ENCODE measurements around the gene WDR20.
"Not testable (repeated sequence)": the region's sequence is repeated elsewhere in the genome, so short reads cannot be mapped to it uniquely, and the experiment has no call there.

WDR20 gene

DNA sequence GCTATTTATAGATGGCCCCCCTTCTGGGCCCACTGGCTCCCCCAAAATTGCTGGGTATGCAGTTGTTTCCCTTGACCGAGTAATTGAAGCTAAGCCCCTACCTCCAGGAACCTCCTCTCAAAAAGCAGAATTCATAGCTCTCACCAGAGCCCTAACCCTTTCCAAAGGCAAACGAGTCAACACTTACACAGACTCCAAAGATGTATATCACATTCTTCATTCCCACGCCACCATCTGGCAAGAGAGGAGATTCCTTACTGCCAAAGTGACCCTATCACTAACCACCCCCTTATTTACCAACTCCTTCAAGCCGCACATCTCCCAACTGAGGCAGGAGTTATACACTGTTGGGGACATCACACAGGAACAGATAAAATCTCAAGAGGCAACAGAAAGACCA is 98.4 kb downstream of the WDR20 start:
- Histone ChIP-seq H3K4me3 (replicated peaks; ENCODE audit: low read depth, low read length) (no peak overlapping the region), H3K27me3 (replicated peaks; ENCODE audit: control insufficient read depth, insufficient read depth, low read length) (peaks cover 1% of the 10 kb centered on the region; the same call in 1 of the 2 replicates), H3K36me3 (ENCODE audit: control insufficient read depth, insufficient read depth, low read length) (no peaks in the 10 kb centered on the region)
- no peak for DNase-seq (ENCODE audit: extremely low read depth, insufficient read length)
- TF ChIP-seq, protein P1, sequence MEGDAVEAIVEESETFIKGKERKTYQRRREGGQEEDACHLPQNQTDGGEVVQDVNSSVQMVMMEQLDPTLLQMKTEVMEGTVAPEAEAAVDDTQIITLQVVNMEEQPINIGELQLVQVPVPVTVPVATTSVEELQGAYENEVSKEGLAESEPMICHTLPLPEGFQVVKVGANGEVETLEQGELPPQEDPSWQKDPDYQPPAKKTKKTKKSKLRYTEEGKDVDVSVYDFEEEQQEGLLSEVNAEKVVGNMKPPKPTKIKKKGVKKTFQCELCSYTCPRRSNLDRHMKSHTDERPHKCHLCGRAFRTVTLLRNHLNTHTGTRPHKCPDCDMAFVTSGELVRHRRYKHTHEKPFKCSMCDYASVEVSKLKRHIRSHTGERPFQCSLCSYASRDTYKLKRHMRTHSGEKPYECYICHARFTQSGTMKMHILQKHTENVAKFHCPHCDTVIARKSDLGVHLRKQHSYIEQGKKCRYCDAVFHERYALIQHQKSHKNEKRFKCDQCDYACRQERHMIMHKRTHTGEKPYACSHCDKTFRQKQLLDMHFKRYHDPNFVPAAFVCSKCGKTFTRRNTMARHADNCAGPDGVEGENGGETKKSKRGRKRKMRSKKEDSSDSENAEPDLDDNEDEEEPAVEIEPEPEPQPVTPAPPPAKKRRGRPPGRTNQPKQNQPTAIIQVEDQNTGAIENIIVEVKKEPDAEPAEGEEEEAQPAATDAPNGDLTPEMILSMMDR (IDR thresholded peaks at IDR 0.05; ENCODE audit: insufficient read depth, low read length, poor library complexity, severe bottlenecking): no peak

DNA sequence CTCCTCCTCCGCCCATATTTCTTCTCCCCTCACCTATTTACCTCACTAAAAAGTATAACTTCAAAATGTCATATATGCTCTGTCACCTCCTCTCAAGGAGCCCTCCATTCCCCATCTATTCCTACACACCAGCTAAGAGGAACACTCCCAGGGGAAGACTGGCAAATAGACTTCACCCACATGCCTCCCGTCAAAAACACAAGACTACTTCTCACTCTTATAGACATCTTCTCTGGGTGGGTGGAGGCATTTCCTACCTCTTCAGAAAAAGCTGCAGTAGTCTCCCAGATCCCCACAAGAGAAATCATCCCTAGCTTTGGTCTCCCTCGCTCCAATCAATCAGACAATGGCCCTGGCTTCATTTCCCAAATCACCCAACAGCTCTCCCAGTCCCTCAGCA is 99.1 kb downstream of the WDR20 start:
- Histone ChIP-seq H3K4me3 (replicated peaks; ENCODE audit: low read depth, low read length) (no peak overlapping the region), H3K27me3 (replicated peaks; ENCODE audit: control insufficient read depth, insufficient read depth, low read length) (peaks cover 1% of the 10 kb centered on the region; the same call in 1 of the 2 replicates), H3K36me3 (ENCODE audit: control insufficient read depth, insufficient read depth, low read length) (no peaks in the 10 kb centered on the region)
- TF ChIP-seq, protein P1 (IDR thresholded peaks at IDR 0.05; ENCODE audit: insufficient read depth, low read length, poor library complexity, severe bottlenecking): no peak
- DNase-seq (ENCODE audit: extremely low read depth, insufficient read length): no peak

DNA sequence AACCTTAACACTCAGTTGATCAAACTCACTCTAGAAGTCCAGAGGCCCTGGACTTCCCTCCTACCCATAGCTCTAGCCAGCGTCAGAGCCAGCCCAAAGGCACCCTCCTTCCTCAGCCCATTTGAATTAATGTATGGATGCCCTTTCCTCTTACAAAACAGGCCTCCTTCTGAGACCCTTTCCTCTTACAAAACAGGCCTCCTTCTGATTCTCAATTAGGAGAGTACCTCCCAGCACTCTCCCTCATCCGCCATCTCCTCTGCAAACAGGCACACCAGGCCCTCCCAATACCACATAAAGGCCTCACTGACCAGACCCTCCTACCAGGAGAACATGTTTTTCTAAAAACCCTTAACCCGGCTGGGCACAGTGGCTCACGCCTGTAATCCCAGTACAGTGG is 99.5 kb downstream of the WDR20 start:
- DNase-seq (ENCODE audit: extremely low read depth, insufficient read length): no peak
- Histone ChIP-seq H3K4me3 (replicated peaks; ENCODE audit: low read depth, low read length) (no peak overlapping the region), H3K36me3 (ENCODE audit: control insufficient read depth, insufficient read depth, low read length) (no peaks in the 10 kb centered on the region), H3K27me3 (replicated peaks; ENCODE audit: control insufficient read depth, insufficient read depth, low read length) (peaks cover 1% of the 10 kb centered on the region; the same call in 1 of the 2 replicates)
- TF ChIP-seq, protein P1 (IDR thresholded peaks at IDR 0.05; ENCODE audit: insufficient read depth, low read length, poor library complexity, severe bottlenecking): no peak

DNA sequence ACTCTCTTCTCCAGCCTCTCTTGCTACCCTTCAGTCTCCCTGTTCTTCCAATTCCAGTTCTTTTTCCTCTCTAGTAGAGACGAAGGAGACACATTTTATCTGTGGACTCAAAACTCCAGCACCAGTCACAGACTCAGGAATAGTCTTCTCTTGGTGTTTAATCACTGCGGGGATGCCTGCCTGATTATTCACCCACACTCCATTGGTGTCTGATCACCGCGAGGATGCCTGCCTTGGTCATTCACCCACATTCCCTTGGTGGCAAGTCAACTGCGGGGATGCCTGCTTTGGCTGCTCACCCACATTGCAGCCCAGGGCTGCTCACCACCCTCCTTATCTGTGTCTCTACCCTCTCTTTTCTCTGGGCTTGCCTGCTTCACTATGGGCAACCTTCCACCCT is 100.8 kb downstream of the WDR20 start:
- DNase-seq (ENCODE audit: extremely low read depth, insufficient read length); H3K4me3 ChIP-seq (replicated peaks; ENCODE audit: low read depth, low read length); H3K27me3 ChIP-seq (replicated peaks; ENCODE audit: control insufficient read depth, insufficient read depth, low read length); H3K36me3 ChIP-seq (ENCODE audit: control insufficient read depth, insufficient read depth, low read length): not testable (repeated sequence)

DNA sequence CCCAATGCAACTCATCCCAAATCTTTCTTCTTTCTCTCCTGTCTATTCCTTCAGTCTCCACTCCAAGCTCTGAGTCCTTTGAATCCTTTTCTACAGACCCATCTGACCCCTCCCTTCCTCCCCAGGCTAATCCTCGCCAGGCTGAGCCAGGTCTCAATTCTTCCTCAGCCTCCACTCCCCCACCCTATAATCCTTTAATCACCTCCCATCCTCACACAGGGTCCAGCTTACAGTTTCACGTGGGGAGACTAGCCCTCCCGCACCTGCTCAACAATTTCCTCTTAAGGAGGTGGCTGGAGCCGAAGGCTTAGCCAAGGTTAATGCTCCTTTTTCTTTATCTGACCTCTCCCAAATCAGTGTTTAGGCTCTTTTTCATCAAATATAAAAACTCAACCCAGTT is 101.5 kb downstream of the WDR20 start:
- Histone ChIP-seq H3K4me3 (replicated peaks; ENCODE audit: low read depth, low read length) (no peak overlapping the region), H3K27me3 (replicated peaks; ENCODE audit: control insufficient read depth, insufficient read depth, low read length) (peaks cover 1% of the 10 kb centered on the region; the same call in 1 of the 2 replicates), H3K36me3 (ENCODE audit: control insufficient read depth, insufficient read depth, low read length) (no peaks in the 10 kb centered on the region)
- TF ChIP-seq, protein P1 (IDR thresholded peaks at IDR 0.05; ENCODE audit: insufficient read depth, low read length, poor library complexity, severe bottlenecking): no peak
- no peak for DNase-seq (ENCODE audit: extremely low read depth, insufficient read length)

DNA sequence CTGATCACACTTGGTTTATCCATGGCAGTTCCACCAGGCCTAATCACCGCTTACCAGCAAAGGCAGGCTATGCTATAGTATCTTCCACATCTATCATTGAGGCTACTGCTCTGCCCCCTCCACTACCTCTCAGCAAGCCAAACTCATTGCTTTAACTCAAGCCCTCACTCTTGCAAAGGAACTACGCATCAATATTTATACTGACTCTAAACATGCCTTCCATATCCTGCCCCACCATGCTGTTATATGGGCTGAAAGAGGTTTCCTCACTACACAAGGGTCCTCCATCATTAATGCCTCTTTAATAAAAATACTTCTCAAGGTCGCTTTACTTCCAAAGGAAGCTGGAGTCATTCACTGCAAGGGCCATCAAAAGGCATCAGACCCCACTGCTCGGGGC is 104.1 kb downstream of the WDR20 start:
- not testable (repeated sequence) for H3K4me3 ChIP-seq (replicated peaks; ENCODE audit: low read depth, low read length); H3K27me3 ChIP-seq (replicated peaks; ENCODE audit: control insufficient read depth, insufficient read depth, low read length); DNase-seq (ENCODE audit: extremely low read depth, insufficient read length); H3K36me3 ChIP-seq (ENCODE audit: control insufficient read depth, insufficient read depth, low read length)

DNA sequence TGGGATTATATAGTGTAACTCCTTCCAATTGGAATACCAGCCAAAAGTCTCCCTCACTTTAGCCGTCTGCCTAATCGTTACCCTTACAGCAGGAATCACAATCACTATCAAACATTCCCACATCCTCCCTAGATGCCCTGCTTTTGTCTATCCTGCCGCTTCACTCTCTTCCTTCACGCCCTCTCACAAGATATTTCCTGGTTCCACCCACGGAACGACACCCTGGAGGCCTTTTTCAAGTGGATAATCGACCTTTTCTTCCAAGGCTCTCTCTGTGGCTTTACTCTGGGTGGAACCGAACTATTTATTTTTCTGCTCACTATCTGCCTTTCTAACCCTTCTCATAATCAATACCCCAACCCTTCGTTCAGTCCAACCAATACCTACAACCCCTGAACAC is 106.4 kb downstream of the WDR20 start:
- Histone ChIP-seq H3K27me3 (replicated peaks; ENCODE audit: control insufficient read depth, insufficient read depth, low read length) (no peaks in the 10 kb centered on the region; the same call in 1 of the 2 replicates), H3K4me3 (replicated peaks; ENCODE audit: low read depth, low read length) (no peak overlapping the region), H3K36me3 (ENCODE audit: control insufficient read depth, insufficient read depth, low read length) (no peaks in the 10 kb centered on the region)
- TF ChIP-seq, protein P1 (IDR thresholded peaks at IDR 0.05; ENCODE audit: insufficient read depth, low read length, poor library complexity, severe bottlenecking): no peak
- DNase-seq (ENCODE audit: extremely low read depth, insufficient read length): no peak

Data from GM06990 (cell line).